H1 (cell line): ENCODE data around the gene APOL6. TPM values are rescaled to one million over a fixed set of nuclear protein-coding genes. Genes with fewer than 3 reads are reported as not detected.

Experiments
- CTCF ChIA-PET: fragments of 300-600 bp; sonication (Branson Sonifier 250); formaldehyde crosslinking; loops from one replicate; lab custom pipeline; 2021; ENCODE audit not compliant: partially characterized antibody; lab: Charles Lee
- POLR2A ChIA-PET: fragments of 300-600 bp; sonication (Branson Sonifier 250); formaldehyde crosslinking; loops from one replicate; lab custom pipeline; 2021; ENCODE audit warnings: inconsistent platforms; ENCODE audit not compliant: partially characterized antibody; lab: Charles Lee
- DNase-seq, 2 experiments: peaks; one replicate each; pipeline versions ENCODE4 v3.0.0 to v3.0.0-alpha.2; 2010 to 2022; ENCODE audit warnings: low spot score in 2 of 2, low read depth in 1 of 2, mixed read lengths in 1 of 2
- FAIRE-seq: peaks from 2 replicates; lab custom pipeline; 2011; peaks lifted over from hg19 to GRCh38; lab: Jason Lieb, UNC
- H2AFZ ChIP-seq: 2 replicates; pipeline ENCODE4 v1.8.1; 2012; ENCODE audit warnings: low read length, inconsistent platforms
- H2AK5ac ChIP-seq: 2 replicates; pipeline ENCODE4 v1.6.1; 2013; ENCODE audit warnings: low read depth, low read length
- H2BK120ac ChIP-seq: replicated peaks from 2 replicates; pipeline ENCODE3; 2013; ENCODE audit warnings: low read depth, low read length, inconsistent platforms
- H2BK12ac ChIP-seq: 2 replicates; pipeline ENCODE4 v1.6.1; 2013; ENCODE audit warnings: low read depth, low read length
- H2BK15ac ChIP-seq: 2 replicates; pipeline ENCODE4 v1.6.1; 2013; ENCODE audit warnings: low read length
- H2BK20ac ChIP-seq: 2 replicates; pipeline ENCODE4 v1.6.1; 2013; ENCODE audit warnings: low read length
- H2BK5ac ChIP-seq: 2 replicates; pipeline ENCODE4 v1.6.1; 2013; ENCODE audit warnings: low read depth, low read length
- H3K14ac ChIP-seq: 2 replicates; pipeline ENCODE4 v1.6.1; 2013; ENCODE audit warnings: inconsistent platforms; ENCODE audit not compliant: insufficient read length
- H3K18ac ChIP-seq: 2 replicates; pipeline ENCODE4 v1.6.1; 2013; ENCODE audit warnings: low read length; ENCODE audit errors: extremely low read depth
- H3K23ac ChIP-seq: 2 replicates; pipeline ENCODE4 v1.6.1; 2013; ENCODE audit warnings: inconsistent platforms; ENCODE audit not compliant: insufficient read length
- H3K23me2 ChIP-seq: 2 replicates; pipeline ENCODE4 v1.6.1; 2013; ENCODE audit warnings: low read depth, low read length
- H3K27ac ChIP-seq: 2 replicates; pipeline ENCODE4 v1.6.1; 2011; ENCODE audit warnings: low read depth, low read length, inconsistent platforms
- H3K27me3 ChIP-seq, 4 experiments: replicated peaks in 1 of 4; 1 replicate in 1 of 4; 2 replicates in 3 of 4; pipeline versions ENCODE4 v1.6.1 to v1.8.1; 2011 to 2013; ENCODE audit warnings: low read length in 3 of 4, mild to moderate bottlenecking in 3 of 4, inconsistent platforms in 2 of 4, mixed read lengths in 2 of 4, moderate library complexity in 1 of 4; ENCODE audit not compliant: control insufficient read depth in 3 of 4, insufficient read depth in 3 of 4; ENCODE audit errors: extremely low read depth in 1 of 4
- H3K36me3 ChIP-seq, 4 experiments: 2 replicates each; pipeline versions ENCODE4 v1.6.1 to v1.8.1; 2011 to 2013; ENCODE audit warnings: mild to moderate bottlenecking in 4 of 4, low read length in 3 of 4, moderate library complexity in 2 of 4, control low read depth in 1 of 4, inconsistent platforms in 1 of 4; ENCODE audit not compliant: insufficient read depth in 4 of 4, control insufficient read depth in 2 of 4
- H3K4ac ChIP-seq: replicated peaks from 2 replicates; pipeline ENCODE3; 2013; ENCODE audit warnings: low read length, low read depth, mixed read lengths, inconsistent platforms; ENCODE audit not compliant: insufficient read length
- H3K4me1 ChIP-seq, 4 experiments: replicated peaks in 1 of 4; 1 replicate in 1 of 4; 2 replicates in 3 of 4; pipeline versions ENCODE4 v1.6.1 to v1.8.1; 2011 to 2013; ENCODE audit warnings: low read length in 3 of 4, inconsistent platforms in 2 of 4, mixed read lengths in 1 of 4; ENCODE audit not compliant: insufficient read depth in 4 of 4, control insufficient read depth in 3 of 4
- H3K4me2 ChIP-seq, 2 experiments: 2 replicates each; pipeline versions ENCODE4 v1.6.1 to v1.8.1; 2011 to 2013; ENCODE audit warnings: low read depth in 2 of 2, low read length in 2 of 2, control low read depth in 1 of 2, inconsistent platforms in 1 of 2, mild to moderate bottlenecking in 1 of 2; ENCODE audit not compliant: insufficient read depth in 1 of 2
- H3K4me3 ChIP-seq, 4 experiments: fragments of 200-600, 300-600 bp in 1 of 4; sonication (generic), shearing (Covaris generic), sonication (Bioruptor Twin) in 1 of 4; 2 replicates each; pipeline versions ENCODE4 v1.5.1 to v1.8.1; 2011 to 2016; ENCODE audit warnings: low read length in 4 of 4, low read depth in 3 of 4, control low read depth in 2 of 4, inconsistent platforms in 2 of 4, mild to moderate bottlenecking in 2 of 4, mixed read lengths in 1 of 4, moderate library complexity in 1 of 4; ENCODE audit not compliant: insufficient read depth in 2 of 4; ENCODE audit errors: extremely low read depth in 1 of 4
- H3K56ac ChIP-seq: replicated peaks from 2 replicates; pipeline ENCODE3; 2013; ENCODE audit warnings: low read depth, mild to moderate bottlenecking, mixed read lengths, low read length, inconsistent platforms; ENCODE audit not compliant: insufficient read length
- H3K79me1 ChIP-seq: 2 replicates; pipeline ENCODE4 v1.6.1; 2013; ENCODE audit warnings: low read depth, low read length, control low read depth
- H3K79me2 ChIP-seq, 2 experiments: 2 replicates each; pipeline versions ENCODE4 v1.6.1 to v1.8.1; 2012 to 2013; ENCODE audit warnings: low read length in 2 of 2, mild to moderate bottlenecking in 2 of 2, inconsistent platforms in 1 of 2; ENCODE audit not compliant: insufficient read depth in 2 of 2, control insufficient read depth in 1 of 2
- H3K9ac ChIP-seq, 4 experiments: replicated peaks in 1 of 4; 1 replicate in 1 of 4; 2 replicates in 3 of 4; pipeline versions ENCODE4 v1.6.1 to v1.8.1; 2011 to 2013; ENCODE audit warnings: low read depth in 3 of 4, low read length in 3 of 4, control low read depth in 2 of 4, mild to moderate bottlenecking in 2 of 4, moderate library complexity in 2 of 4, inconsistent platforms in 1 of 4; ENCODE audit errors: extremely low read depth in 1 of 4
- H3K9me3 ChIP-seq, 2 experiments: 2 replicates each; pipeline versions ENCODE4 v1.6.1 to v1.8.1; 2012 to 2013; ENCODE audit warnings: mild to moderate bottlenecking in 2 of 2, moderate library complexity in 2 of 2, control low read depth in 1 of 2, inconsistent platforms in 1 of 2, low read depth in 1 of 2, low read length in 1 of 2, mixed read lengths in 1 of 2; ENCODE audit not compliant: insufficient read depth in 2 of 2
- H4K20me1 ChIP-seq, 2 experiments: replicated peaks in 1 of 2; 2 replicates each; pipeline versions ENCODE3 to v1.8.1; 2011 to 2013; ENCODE audit warnings: inconsistent platforms in 2 of 2, low read length in 2 of 2, mild to moderate bottlenecking in 1 of 2; ENCODE audit not compliant: insufficient read depth in 2 of 2, control insufficient read depth in 1 of 2
- H4K5ac ChIP-seq: 2 replicates; pipeline ENCODE4 v1.6.1; 2013; ENCODE audit warnings: low read length, low read depth, mixed read lengths, inconsistent platforms; ENCODE audit not compliant: insufficient read length
- H4K8ac ChIP-seq: 2 replicates; pipeline ENCODE4 v1.8.0; 2013; ENCODE audit warnings: mild to moderate bottlenecking, moderate library complexity, low read length, inconsistent platforms; ENCODE audit not compliant: insufficient read depth; ENCODE audit errors: extremely low read depth
- H4K91ac ChIP-seq: replicated peaks from 2 replicates; pipeline ENCODE3; 2013; ENCODE audit warnings: low read length, mixed read lengths, inconsistent platforms; ENCODE audit not compliant: insufficient read length
- ASH2L ChIP-seq: fragments of 200-600, 300-600 bp; sonication (generic); IDR thresholded peaks from one replicate; pipeline ENCODE4 v1.7.1; 2017; ENCODE audit warnings: low read length
- EGR1 ChIP-seq: IDR thresholded peaks from 2 replicates; pipeline ENCODE4 v1.6.1; 2011; ENCODE audit warnings: low read depth, low read length, borderline replicate concordance
- GABPA ChIP-seq: IDR thresholded peaks from 2 replicates; pipeline ENCODE4 v1.6.1; 2011; ENCODE audit warnings: mild to moderate bottlenecking, low read length, moderate library complexity, borderline replicate concordance; ENCODE audit not compliant: insufficient read depth
- JUN ChIP-seq: IDR thresholded peaks from 2 replicates; pipeline ENCODE4 v1.6.1; 2011; ENCODE audit warnings: low read depth, mild to moderate bottlenecking, improper control_type of control experiment, low read length
- RAD21 ChIP-seq, 2 experiments: IDR thresholded peaks in 1 of 2; conservative IDR thresholded peaks in 1 of 2; 2 replicates each; pipeline ENCODE4 v1.6.1; 2011; ENCODE audit warnings: low read depth in 2 of 2, low read length in 2 of 2, improper control_type of control experiment in 1 of 2, inconsistent platforms in 1 of 2, mild to moderate bottlenecking in 1 of 2, moderate library complexity in 1 of 2
- RNF2 ChIP-seq: fragments of 200-900, 300-1000 bp; sonication (generic); IDR thresholded peaks from 2 replicates; pipeline ENCODE4 v1.7.1; 2016; ENCODE audit warnings: borderline replicate concordance, low read depth, mild to moderate bottlenecking, antibody characterized with exemption, low read length; ENCODE audit not compliant: poor library complexity, severe bottlenecking; ENCODE audit errors: missing control alignments
- SP1 ChIP-seq: IDR thresholded peaks from 2 replicates; pipeline ENCODE4 v1.6.1; 2011; ENCODE audit warnings: low read depth, low read length
- TAF1 ChIP-seq: IDR thresholded peaks from 2 replicates; pipeline ENCODE4 v1.6.1; 2011; ENCODE audit warnings: mild to moderate bottlenecking, low read depth, low read length
- TCF12 ChIP-seq: IDR thresholded peaks from 2 replicates; pipeline ENCODE4 v1.6.1; 2011; ENCODE audit warnings: low read depth, mild to moderate bottlenecking, low read length
- YY1 ChIP-seq: IDR thresholded peaks from 2 replicates; pipeline ENCODE4 v1.6.1; 2011; ENCODE audit warnings: low read depth, mild to moderate bottlenecking, low read length
- WGBS, 2 experiments: shearing (Covaris generic) in 1 of 2; methylation state at CpG; one replicate each; pipeline versions ENCODE4 v1.1.6 to v1.1.7; 2013 to 2015; ENCODE audit warnings: low lambda C conversion rate in 2 of 2, mixed read lengths in 2 of 2, inconsistent platforms in 1 of 2, low coverage in 1 of 2, missing lambda C conversion rate in 1 of 2; ENCODE audit not compliant: insufficient replicate concordance in 2 of 2, insufficient coverage in 1 of 2, insufficient read length in 1 of 2; ENCODE audit errors: extremely low coverage in 1 of 2, missing lambda C conversion rate in 1 of 2; 5-methylcytosine and 5-hydroxymethylcytosine counted together
- polyA plus RNA-seq, 7 experiments: library from polyadenylated mRNA; depleted of rRNA in 3 of 7; stranded (reverse) in 5 of 7; unstranded in 2 of 7; fragments of >200 nt in 5 of 7; fragments of 200-250 nt in 2 of 7; gene quantifications; 1 replicate in 5 of 7; 2 replicates in 1 of 7; 4 replicates in 1 of 7; pipeline versions ENCODE4 v1.2.1 to v1.2.3, GENCODE V29; 2011 to 2013; ENCODE audit warnings: missing spikeins in 2 of 7, mixed read lengths in 2 of 7
- total RNA-seq: library from RNA; stranded (reverse); fragmentation: NEBNext Ultra II Directional; extraction: Animal tissue kit (Norgen Biotek cat#: 25700); gene quantifications from 2 replicates; pipeline ENCODE4 v1.2.1, GENCODE V29; 2021
- TF ChIP-seq, protein P1 (sequence below): IDR thresholded peaks from 2 replicates; pipeline ENCODE4 v1.6.1; 2011; ENCODE audit warnings: low read length, improper control_type of control experiment

The APOL6 gene
- total and polyA plus RNA-seq, 2 of the 8 experiments (the other 6 are each of a cell fraction or from before 2014, with no cell fraction given): 0.06 to 0.13 TPM

- Histone ChIP-seq H2BK20ac (no peak overlapping the region), H2BK12ac (no peak overlapping the region), H3K56ac (no peak overlapping the region), H2BK15ac (no peak overlapping the region), H3K9ac (no peak overlapping the region), H2AK5ac (no peak overlapping the region), H4K8ac (no peak overlapping the region; the same call in 1 of the 2 replicates), H3K23me2 (no peaks in the 10 kb centered on the region), H2BK120ac (no peak overlapping the region), H3K18ac (no peak overlapping the region), H3K23ac (no peak overlapping the region), H3K36me3 (no peaks in the 10 kb centered on the region), H4K91ac (no peak overlapping the region), H4K20me1 (peaks cover 0 to 2% of the 10 kb centered on the region in 2 experiments), H3K4ac (no peak overlapping the region), H3K27me3 (no peaks in the 10 kb centered on the region; a peak in 1 of 7 replicates), H3K4me2 (no peak overlapping the region), H3K9me3 (no peaks in the 10 kb centered on the region), H3K27ac (no peak overlapping the region), H2BK5ac (no peak overlapping the region), H3K4me1 (no peaks in the 10 kb centered on the region), H4K5ac (no peak overlapping the region), H3K79me1 (no peaks in the 10 kb centered on the region), H3K4me3 (no peak overlapping the region), H2AFZ (no peak overlapping the region), H3K14ac (no peak overlapping the region), H3K79me2 (no peaks in the 10 kb centered on the region)
- FAIRE-seq: no peak
- DNase-seq: no peak
- CTCF ChIA-PET: no interaction called here
- POLR2A ChIA-PET: no interaction called here
- 89% methylated on average over 11 of the region's 11 CpGs; no CpG with 5 or more reads in 1 of the 2 experiments for WGBS, 2 experiments
- TF ChIP-seq ASH2L (no peak), JUN (no peak), RNF2 (no peak), YY1 (no peak), GABPA (no peak), RAD21 (IDR thresholded peaks at IDR 0.05 in 1 of 2, conservative IDR thresholded peaks at IDR 0.05 in 1 of 2; ENCODE audit: low read depth in 2 of 2, low read length in 2 of 2) (no peak), TCF12 (no peak), EGR1 (no peak), SP1 (no peak), TAF1 (no peak)
- TF ChIP-seq, protein P1, sequence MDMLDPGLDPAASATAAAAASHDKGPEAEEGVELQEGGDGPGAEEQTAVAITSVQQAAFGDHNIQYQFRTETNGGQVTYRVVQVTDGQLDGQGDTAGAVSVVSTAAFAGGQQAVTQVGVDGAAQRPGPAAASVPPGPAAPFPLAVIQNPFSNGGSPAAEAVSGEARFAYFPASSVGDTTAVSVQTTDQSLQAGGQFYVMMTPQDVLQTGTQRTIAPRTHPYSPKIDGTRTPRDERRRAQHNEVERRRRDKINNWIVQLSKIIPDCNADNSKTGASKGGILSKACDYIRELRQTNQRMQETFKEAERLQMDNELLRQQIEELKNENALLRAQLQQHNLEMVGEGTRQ: no peak
These were observed 40.2 kb upstream of the APOL6 start for GRCh38 chr22:35608088-35608487.
